HG02870 (cell line): ENCODE results near the gene KRTAP10-1.

Source experiments
- ATAC-seq: cut with Tn5 transposase; IDR thresholded peaks from one replicate; pipeline ENCODE4 v1.9.1; 2021; ENCODE audit warnings: mild to moderate bottlenecking, moderate library complexity; ENCODE audit not compliant: unreplicated experiment

Gene KRTAP10-1

DNA sequence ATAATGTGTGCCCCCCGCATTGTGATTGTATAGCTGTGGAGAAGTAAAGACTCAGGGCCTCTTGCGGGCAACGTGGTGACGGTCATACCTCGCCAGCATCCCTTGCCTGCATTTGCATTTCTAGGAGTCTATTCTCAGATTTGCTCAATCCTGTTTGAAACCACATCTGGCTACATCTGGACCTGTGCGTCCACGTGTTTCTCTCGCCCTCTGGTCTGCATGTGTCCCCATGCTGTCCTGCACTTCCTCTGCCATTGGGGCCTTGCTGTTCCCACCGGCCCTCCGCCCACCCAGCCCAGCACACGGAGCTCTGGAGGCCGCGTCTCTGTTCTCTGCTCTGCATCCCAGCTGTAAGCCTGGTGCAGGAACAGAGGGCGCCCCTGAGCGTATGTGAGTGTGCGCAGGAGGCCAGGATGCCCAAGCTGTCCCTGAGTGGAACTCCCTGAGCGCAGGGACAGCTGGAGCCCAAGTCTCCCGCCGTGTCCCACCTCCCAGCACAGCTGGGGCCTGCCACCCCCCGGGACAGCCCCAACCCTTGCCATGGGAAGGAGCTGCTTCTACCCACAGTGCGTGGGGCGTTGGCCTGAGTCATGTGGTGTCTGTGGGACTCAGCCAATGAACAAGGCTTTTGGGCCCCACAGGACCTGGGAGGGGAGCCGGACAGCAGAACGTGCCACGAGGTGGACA, 9.7 kb upstream of the KRTAP10-1 start:
- no peak for ATAC-seq

DNA sequence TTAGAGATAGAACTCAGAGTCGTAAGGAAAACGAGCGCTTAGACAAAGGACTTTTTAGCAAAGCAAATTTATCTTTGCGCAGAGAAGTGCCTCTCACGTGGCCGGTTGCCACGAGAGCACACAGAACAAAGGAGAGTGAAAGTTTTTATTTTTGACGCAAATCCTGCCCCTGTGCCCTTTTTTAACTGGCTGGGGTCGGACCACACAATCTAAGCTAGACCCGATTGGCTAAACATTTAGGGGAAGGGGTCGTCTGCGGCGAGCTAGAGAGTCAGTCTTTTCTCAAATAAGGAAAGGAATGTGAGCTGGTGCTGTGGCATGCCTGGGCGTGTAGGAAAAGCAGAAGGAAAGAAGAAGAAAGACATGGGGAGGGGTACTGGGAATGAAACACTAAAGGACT, 8.9 kb upstream of the KRTAP10-1 start:
- ATAC-seq, result no peak

DNA sequence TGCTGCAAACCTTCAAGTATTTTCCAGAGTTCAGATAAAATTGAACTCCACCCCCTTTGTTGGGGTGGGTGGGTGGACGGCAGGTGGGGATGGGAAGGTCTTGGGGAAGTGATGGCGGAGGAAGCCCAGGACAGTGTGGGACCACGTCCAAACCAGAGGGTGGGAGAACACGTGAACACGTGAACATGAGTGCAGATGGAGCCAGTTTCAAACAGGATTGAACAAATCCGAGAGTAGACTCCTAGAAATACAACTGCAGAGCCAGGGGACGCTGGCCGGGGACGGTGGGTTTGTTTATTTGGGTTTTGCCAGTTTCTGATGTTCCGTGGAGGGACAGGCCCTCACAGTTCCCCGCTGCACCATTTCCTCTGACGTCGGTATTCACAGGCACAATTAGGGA, 8.4 kb upstream of the KRTAP10-1 start:
- ATAC-seq, result no peak

DNA sequence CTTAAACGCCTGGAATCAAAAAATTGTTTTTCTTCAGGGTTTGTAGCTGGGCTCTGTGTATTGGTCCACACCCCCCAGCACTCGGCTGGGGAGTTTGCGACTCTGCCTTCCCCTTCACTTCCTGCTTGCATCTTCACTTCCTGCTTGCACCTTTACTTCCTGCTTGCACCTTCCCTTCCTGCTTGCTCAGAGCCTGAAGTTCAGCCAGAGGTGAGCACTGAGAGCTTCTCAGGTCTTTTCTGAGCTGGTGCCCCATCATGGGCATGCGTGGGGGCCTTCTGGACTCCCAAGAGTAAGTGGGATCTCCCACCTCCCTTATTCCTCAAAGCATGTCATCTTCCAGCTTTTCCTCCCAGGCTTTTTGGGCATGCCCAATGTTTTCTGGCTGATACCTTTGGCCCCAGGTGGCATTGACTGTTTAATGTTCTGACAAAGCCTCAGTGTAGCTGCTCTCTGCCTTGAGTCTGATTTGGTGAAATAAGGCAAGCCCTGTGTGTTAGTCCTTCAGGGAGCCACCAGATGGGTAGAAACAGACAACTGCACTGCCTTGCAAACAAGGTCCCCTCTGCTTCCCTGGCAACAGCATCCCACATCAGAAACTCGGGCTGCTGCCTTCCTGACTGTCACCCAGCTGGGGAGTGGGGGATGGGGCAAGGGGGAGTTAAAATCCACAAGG, 7.8 kb upstream of the KRTAP10-1 start:
- no peak for ATAC-seq

DNA sequence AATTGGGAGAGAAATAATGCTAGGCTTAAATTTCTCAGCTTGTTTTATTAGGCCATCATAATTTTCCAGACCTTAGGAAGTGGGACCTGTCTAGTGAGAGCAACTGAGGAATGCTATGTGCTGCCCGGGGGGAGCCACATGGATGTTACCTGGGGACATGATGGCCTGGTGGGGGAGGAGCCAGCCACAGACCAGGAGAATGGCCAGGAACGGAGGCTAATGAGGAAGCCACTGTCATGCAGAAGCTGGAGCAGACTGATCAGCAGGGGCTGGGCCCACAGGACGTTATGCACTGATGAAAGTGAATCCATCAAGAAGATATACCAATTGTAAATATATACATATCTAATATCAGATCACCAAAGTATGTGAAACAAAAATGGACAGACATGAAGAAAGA, 4.6 kb upstream of the KRTAP10-1 start:
- no peak for ATAC-seq

DNA sequence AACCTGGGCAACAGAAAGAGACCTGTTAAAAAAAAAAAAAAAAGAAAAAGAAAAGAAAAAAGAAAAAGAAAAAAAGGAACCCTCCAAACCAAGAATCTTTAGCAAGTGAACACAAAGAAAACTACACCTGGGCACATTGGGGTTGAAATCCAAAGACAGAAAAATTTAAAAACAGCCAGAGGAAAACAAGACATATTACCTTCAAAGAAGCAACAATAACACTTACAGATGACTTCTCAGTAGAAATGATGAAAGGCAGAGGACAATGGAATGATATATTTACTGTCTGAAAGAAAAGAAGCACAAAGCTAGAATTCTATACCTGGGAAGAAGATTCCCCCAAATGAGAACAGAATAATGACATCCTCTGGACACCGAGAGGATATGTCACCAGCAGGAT, 2.7 kb upstream of the KRTAP10-1 start:
- no peak for ATAC-seq

DNA sequence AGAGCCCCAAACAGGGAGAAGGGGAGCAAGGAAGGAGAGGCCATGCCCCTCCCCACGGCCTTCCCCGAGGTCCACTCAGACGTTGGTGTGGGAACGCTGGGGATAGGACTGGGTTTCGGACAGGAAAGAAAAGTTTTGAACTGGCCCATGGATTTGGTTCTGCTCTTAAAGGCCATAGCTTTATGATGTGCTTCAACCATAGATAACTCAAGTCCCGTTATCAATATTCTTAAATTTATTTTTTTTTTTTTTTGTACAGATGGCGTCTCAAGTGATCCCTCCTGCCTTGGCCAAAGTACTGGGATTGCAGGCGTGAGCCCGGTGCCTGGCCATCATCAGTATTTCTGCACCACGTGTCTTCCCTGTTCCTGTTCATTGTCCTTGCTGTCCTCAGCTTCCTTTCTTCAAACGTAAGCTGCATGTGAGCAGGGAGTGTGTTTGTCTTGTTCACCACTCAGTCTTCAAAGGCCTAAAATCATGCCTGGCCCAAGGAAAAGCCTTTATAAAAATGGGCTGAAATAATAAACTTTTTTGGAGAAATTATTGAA, 820 bp upstream of the KRTAP10-1 start:
- ATAC-seq, result no peak

DNA sequence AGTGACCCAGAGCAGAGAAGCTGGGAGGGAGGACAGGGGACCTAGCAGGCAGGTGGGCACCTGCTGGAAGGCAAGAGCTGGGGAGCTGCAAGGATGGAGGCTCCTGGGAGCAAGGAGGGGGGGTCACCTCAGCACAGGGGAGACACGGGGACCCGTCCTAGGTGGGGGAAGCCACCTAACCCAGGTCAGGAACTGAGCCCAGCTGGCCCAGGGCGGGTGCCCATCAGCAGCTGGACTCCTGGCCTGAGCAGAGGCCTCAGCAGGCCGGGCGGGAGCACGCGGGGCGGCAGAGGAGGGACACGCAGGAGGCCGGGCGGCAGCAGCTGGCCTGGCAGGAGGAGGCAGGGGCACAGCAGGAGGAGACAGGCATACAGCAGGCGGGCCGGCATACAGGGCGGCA, 949 bp downstream of the KRTAP10-1 start:
- no peak for ATAC-seq

DNA sequence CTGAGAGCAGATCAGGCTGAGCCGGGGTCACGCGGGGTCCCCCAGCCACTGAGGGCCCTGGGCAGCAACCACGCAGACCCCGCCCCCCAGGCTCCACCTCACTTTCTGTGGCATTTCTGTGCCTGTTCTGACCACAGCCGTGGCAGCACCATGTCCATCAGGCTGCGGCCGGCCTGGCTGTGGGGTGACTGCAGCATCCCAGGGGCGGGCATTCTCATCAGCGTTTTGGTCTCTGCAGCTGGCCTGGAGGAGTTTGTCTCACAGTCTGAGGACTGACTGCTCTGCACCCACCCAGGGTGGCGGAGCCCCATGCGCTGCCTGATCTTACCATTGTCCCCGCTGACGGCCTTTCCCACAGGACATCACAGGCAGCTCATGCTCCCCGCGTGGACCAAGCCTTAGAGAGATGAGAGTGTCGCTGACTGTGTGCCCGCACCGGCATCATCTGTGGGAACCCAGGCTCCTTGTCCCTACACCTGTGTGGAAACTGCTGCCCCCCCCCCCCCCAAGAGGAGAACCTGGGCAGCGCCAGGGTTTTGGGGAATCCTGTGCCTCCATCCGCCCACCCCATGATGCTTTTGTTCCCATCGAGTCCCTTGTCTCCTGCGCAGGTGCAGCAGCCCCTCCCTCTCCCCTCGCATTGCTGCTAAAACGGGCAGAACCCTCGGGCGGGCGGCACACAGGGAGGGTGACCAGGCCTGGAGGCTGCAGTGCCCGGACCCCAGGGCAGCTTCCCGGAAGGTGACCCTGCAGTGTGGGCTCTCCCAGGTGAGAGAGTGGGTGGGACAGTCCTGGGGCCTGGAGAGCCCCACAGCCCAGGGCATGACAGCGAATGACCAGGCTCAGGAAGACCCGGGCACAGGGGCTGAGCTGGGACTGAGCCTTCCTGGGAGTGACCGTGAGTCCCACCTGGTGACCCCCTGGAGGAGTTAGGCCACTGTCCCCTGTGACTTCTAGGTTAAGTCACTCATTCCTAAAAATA, 1.8 kb downstream of the KRTAP10-1 start:
- no peak for ATAC-seq

DNA sequence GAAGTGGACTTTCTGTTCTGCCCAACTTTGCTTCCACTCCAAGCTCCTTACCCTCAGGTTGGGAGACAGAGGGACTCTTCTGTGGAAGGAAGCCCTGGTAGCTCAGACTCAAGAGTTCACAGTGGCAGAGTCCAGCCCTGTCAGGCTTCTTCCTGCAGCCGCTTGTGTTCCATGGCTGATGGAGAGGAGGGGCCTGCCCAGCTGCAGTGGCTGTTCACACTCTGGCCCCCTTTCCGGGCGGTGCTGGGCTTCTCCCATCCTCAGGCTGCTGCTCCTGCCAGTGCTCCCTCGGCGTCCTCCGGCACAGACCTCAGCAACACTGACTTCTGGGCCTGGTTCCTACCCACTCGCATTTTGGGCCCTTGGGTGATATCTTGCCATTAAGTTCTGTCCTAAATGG, 4.0 kb downstream of the KRTAP10-1 start:
- ATAC-seq, result no peak

DNA sequence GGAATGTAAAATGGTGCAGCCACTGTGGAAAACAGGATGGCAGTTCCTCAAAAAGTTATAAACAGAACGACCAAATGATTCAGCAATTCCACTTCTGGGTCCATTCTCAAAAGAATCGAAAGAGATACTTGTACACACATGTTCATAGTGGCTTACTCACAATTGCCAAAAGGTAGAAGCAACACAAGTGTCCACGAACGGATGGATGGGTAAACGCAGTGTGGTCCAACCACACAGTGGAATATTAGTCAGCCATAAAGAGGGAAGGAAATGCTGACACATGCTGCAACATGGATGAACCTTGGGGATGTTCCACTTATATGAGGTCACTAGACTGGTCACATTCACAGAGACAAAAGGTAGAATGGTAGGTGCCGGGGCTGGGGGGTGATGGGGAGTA, 5.3 kb downstream of the KRTAP10-1 start:
- no peak for ATAC-seq

DNA sequence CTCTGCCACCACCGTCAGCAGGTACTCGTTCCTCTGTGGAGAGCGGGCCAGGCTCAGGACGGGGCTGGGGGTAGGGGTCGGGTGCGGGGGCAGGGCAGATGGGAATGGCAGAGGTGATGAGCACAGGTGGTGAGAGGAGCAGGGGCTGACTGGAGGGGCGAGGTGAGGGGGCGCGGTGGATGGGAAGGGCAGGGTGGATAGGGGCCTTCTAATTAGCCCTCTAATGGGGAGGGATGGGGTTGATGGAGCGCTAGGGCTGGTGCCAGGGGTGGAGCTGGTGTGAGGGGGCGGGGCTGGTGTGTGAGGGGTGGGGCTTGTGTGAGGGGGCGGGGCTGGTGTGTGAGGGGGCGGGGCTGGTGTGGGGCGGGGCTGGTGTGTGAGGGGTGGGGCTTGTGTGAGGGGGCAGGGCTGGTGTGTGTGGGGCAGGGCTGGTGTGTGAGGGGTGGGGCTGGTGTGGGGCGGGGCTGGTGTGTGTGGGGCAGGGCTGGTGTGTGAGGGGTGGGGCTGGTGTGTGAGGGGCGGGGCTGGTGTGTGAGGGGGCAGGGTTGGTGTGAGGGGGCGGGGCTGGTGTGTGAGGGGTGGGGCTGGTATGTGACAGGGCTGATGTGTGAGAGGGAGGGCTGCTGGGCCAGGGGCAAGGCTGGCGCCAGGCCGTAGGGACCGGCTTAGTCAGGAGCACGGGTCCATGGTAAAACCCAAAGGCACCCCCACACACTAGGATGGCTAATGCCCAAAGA, 5.9 kb downstream of the KRTAP10-1 start:
- ATAC-seq, result no peak

DNA sequence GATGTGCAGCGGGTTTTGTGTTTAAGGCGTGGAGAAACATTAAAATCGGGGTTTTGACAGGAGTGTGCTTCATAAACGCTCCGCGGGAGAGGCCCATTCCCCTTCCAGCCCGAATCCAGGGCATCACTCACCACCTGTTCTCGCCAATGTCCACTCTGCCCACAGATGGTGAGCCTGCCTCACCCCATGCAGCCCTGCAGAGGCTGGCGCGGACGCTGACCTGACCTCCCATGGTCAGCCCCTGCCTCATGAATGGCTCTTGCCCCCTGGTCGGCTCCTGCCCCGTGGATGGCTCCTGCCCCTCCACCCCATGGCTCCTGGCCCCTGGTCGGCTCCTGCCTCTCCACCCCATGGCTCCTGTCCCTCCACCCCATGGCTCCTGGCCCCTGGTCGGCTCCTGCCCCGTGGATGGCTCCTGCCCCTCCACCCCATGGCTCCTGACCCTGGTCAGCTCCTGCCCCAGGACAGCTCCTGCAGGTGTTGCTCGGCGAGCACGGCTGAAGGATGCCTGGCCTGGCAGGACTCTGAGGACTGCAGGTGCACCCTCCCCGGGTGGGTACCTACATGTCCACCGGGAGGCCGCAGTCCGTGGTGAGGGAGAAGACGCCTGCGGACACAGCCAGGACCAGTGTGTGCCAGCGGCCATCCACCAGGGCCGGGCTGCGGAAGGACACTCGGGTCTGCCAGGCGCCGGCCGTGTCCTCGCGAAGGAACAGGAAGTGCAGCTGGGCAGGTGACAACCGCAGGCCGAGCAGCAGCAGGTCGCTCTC, 6.7 kb downstream of the KRTAP10-1 start:
- no peak for ATAC-seq

DNA sequence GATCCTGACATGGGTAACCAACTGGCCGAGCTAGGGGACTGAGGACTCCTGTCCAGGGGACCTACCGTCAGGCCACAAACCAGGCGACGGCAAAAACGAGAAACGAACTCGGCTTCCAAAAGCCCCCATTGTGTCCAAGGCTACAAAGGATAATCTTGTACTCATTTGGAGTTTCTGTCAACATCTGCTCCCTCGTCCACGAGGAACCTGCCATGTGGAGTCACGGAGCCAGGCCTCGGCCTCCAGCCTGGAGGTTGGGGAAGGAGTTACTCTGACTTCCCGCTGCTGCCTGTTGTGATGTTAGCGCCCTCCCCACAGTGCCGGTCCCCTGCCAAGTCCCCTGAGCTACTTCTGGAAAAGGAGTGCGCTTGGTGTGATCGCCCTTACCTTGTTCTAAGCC, 7.3 kb downstream of the KRTAP10-1 start:
- ATAC-seq, result no peak

DNA sequence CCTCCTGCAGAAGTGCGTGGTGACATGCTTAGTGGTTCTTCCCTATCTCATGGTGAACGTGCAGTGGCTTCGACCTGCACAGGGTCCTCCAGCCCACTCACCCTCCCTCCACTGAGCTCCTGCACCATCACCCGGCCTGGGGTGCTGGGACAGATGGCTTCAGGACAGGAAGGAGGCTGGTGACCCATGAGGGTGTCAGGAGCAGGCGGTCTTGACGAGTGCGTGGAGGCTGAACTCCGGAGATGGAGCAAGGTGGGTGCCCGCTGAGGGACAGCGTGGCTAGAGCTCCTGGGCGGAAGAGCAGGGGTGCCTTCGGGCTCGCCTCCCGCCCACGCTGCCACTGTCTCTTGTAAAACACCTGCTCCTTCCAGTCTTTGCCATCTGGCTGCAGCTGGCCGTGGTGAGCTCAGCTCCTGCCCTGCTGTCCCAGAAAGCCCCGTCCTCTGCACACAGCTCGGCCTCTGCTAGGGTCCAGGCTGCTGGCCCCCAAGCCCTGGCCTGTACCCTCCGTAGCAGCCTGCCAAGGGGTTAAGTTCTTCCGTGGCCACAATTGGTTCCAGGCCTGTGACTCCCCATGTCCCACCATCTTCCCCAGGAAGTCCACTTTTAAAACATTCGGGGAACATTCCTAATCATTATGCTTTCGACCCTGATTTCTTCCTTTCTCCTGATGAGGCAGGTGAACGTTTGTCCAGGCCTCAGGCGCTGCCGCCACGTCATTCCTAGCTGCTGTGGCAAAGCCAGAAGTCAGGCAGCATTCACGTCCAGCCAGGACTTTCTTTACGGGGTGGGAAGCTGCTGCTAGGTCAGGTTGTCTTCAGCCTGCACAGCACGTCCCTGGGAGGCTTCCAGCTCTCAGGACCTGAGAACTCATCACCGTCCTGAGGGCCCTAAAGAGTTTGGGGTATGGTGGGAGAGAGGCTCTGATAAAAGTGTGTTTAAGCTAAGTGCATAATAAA, 8.1 kb downstream of the KRTAP10-1 start:
- ATAC-seq, result no peak

DNA sequence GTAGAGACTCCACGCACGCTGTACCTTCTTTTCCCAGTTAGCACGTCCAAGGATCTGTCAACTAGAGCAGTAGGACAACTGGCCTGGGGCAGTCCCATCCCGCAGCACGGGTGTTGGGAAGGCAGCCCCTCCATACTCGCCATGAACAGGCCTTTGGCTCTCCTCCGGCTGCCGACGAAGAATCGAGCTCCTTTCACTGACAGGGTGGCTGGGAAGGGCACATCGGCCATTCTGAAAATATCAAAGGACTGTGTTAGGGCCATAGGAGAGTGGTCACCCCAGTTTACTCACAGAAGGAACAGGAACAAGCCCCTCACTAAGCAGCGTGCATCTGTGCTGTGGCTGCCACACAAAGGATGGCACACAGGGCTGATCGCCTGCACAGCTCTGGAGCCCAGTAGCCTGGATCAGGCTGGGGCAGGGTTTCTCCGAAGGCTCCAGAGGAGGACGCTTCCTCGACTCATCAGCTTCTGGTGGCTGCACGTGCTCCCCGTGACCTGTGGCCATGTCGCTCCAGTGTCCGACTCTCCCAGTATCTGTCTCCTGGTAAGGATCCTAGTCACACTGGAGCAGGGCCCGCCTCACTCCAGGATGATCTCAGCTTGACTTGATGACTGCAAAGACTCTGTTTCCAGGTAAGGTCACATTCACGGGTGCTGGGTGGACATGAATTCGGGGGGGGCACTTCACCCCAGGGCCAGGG, 8.9 kb downstream of the KRTAP10-1 start:
- ATAC-seq, result no peak

DNA sequence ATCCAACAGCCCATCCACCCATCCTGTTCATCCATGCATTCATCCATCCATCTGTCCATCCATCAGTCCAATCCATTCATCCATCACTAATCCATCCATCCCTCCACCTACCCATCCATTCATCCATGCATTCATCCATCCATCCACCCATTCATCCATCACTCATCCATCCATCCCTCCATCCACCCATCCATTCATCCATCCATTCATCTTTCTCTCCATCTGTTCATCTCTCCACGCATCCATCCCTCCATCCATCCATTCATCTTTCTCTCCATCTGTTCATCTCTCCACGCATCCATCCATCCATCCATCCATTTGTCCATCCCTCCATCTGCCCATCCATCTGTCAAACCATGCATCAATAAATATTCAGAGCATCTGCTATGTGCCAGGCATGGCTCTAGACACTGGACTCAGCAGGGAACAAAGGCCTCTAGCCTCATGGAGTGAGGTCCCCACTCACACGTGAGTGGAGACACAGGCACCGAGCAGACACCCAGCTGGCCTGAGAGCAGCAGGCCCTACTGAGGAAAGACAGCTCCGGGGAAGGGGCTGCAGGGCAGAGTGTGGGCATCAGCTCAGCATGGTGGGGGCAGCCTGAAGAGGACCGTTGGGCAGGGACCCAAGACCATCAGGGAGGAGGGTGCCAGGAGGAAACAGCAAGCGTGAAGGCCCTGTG, 9.6 kb downstream of the KRTAP10-1 start:
- ATAC-seq, result no peak
